ENCODE data around the gene ZCCHC4.
A peak's percentile ranks its signal among the peaks of the same experiment; 100 is the strongest.
"Not testable (repeated sequence)": the region's sequence is repeated elsewhere in the genome, so short reads cannot be mapped to it uniquely, and the experiment has no call there.

ZCCHC4 gene

DNA sequence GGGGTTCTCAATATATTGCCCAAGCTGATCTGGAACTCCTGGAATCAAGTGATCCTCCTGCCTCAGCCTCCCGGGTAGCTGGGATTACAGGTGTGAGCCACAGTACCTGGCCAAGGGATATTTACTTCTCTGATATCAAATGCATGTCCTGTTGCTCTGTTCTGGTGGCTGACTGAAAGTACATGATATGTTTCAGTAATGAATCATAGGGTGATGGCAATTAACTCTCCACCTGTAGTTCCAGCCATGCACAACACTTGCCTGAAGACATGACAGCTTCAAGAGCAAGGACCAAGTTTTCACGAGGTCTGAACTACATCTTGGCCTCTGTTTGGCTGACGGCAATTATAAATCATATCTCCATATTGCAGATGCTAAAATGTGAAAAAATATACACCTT lies 9.1 kb downstream of the ZCCHC4 start:
- no peak for DNase-seq

DNA sequence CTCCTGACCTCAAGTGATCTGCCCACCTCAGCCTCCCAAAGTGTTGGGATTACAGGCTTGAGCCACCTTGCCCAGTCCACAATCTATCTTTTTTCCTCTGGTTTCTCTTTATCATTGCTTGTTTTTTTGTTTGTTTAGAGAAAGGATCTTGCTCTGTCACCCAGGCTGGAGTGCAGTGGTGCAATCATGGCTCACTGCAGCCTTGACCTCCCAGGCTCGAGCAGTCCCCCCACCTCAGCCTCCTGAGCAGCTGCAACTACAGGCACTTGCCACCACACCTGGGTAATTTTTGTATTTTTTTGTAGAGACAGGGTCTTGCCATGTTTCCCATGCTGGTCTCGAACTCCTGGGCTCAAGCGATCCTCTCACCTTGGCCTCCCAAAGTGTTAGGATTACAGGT lies 15.9 kb downstream of the ZCCHC4 start:
- DNase-seq: not testable (repeated sequence)

DNA sequence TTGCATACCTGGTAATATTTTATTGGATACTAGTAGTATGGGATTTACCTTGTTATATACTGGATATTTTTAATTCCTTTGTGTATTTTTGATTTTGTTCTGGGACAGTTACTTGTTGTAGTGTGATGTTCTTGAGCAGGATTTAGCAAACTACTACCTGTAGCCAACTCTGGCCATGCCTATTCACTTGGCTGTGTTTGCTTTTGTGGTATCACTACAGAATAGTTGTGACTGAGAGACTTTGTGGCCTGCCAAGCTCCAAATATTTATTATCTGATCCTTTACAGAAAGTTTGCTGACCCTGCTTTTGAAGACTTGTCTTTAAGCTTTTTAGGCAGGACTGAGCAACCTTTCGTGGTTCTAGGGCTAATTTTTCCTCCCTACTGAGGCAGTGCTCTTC lies 17.8 kb downstream of the ZCCHC4 start:
- DNase-seq: peak; percentile 29

DNA sequence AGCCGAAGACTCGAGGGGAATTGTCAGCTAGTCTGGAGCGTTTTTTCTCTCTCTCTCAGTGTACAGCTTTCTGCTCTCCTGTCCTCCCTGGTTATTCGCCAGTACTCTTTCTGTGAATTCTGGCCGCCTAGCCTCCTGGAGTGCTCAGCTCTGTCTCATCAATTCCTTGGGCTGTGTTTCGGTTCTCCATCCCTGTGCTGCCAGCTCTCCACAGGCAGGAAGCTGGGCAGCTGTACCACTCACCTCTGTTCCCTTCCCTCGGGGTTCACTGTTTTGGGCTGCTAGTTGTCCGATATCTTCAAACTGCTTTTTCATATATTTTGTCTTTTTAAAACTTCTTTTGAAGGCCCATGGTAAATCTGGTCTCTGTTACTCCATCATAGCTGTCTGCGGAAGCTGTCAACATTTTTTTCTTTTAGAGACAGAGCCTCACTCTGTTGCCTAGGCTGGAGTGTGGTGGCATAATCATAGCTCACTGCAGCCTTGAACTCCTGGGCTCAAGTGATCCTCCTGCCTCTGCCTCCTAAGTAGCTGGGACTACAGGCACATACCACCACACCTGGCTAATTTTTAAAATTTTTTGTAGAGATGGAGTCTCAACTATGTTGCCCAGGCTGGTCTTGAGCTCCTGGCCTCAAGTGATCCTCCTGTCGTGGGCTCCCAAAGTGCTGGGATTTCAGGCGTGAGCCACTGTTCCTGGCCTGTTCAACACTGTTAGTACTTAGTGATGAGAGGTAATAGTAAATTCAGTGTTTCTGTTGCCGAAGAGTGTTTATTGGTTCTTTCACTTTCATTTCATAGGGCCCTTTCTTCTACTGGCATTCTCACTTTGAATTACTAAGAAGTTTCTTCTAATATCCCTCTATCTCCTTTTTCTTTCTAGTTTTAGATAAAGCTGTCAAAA lies 18.6 kb downstream of the ZCCHC4 start:
- DNase-seq: peak; percentile 11

DNA sequence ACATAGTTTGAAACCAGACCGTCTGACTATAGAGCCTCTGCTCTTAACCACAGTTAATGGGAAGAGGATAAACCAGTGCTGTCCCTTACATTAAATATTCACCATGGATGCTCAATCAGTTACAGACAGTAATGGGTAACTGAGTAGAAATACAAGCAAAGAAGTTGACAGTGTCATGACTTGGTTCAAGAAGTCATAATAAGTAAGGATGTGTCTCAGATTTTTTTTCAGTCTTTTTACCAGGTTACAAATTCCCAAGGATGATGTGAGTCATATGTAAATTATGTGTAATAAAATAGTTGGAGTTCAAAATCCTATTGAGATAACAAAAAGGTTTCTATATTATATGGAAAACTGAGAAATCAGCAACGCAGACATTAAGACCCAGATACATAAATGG lies 31.1 kb downstream of the ZCCHC4 start:
- no peak for DNase-seq

DNA sequence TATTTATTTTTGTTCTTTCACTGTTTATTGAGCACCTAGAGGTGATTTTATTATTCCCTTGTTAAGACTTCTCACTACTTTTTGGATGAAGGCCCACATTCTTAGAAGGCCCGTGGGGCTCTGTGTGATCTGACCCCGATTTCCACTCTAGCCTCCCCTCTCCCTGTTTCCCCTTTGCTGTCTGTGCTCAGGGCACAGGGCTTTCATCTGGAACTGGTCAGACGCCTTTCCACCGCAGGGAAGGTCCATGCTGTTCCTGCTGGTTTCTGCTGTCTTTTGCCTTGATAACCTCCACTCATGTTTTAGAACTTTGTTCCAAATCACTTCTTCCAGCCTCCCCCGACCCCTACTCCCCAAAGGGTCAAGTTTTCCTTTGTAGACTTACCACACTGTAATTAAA lies 33.2 kb downstream of the ZCCHC4 start:
- no peak for DNase-seq

DNA sequence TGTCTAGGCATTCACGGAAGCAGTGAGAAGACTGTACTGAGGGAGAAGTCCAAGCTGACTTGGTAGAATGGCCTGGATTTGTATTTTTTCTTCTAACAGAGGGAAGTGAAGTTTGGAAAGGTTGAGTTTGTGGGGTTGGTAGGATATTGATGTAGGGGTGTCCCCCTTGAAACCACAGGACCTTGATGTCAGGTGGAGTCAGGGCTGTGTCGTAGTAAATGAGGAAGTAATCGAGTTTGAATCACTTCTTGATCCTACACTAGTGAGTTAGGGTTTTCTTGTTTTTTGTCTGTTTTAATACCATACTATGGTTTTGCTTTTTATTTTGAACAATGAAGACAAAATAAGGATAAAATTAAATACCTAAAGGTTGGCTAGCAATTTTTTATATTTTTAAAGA lies 34.3 kb downstream of the ZCCHC4 start:
- no peak for DNase-seq

DNA sequence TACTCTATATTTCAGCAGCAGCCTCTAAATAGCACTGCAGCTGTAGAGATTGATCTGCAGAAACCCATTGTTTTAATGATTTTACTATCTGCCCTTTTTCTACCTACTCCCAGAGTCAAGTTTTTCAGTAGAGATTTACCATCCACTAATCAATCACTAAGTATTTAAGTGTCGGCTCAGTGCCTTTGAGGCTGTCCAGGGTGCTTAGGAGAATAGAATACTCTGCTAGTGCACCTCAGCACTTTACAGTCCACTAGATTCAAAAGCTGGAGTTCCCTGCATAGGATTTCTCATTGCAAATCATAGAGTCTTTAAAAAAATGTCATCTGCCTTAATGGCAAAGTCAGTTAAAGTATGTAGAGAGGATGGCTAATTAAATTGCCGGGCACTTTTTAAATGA lies 34.9 kb downstream of the ZCCHC4 start:
- no peak for DNase-seq

DNA sequence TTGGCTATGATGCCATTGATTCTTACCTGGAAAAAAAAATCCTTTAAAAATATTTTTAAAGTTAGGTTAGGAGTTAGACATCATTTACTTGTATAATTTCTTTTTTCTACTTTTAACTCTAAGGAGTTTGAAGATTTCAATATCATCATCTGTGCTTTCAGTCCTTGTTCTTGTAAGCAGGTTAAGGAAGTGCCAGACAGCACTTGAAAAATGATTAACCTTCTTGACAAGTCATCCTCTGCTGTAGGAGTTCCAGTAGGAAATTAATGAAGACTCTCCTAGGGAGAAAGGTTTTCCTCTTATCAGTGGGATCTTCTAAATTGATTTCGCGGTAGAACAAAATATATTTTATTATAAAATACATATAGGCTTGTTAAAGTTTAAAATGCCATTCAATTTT lies 35.4 kb downstream of the ZCCHC4 start:
- no peak for DNase-seq

DNA sequence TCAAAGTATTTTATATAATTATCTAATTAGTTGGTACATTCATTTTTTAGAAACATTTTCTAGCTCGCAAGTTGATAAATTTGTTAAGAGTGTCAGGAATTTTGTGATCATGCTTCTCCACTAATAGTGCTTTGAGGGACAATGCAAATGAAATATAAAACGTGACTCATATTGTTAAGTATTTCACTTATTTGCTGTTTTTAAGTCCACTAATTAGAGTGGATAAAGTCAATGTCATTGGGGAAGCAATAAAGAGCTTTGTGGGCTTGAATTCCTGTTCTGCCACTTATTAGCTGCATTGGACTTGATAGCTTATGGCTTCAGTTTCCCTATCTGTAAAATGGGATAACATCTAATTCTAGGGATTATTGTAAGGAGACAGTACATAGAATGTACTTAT lies 38.0 kb downstream of the ZCCHC4 start:
- no peak for DNase-seq

DNA sequence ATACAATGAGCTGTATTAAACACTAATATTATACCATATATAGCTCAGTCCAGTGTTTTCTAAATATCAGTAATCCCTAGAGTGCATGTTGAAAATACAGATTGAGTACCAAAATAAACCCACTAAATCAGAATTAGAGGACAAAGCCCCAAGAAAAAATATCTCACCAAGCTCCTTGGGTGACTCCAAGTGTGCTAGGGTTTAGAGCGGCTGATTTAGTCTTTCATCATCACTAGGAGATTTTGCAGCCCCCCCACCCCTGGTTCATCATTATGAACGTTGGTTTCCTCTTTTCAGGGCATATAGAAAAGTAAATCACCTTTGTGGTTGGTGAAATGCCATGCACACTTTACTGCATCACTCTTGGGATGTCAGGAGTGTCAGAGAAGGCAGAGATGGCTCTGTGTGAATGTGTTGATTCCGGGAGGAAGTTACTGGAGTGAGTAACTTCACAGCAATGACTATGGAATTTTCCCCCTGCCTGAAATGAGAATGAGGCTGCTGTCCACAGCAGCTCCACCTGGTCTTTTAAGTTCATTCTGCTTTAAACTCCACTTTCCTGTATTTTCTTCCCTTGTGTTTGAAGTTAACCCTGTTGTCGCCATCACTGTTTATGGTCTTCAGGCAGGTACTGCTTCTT lies 39.3 kb downstream of the ZCCHC4 start:
- no peak for DNase-seq

DNA sequence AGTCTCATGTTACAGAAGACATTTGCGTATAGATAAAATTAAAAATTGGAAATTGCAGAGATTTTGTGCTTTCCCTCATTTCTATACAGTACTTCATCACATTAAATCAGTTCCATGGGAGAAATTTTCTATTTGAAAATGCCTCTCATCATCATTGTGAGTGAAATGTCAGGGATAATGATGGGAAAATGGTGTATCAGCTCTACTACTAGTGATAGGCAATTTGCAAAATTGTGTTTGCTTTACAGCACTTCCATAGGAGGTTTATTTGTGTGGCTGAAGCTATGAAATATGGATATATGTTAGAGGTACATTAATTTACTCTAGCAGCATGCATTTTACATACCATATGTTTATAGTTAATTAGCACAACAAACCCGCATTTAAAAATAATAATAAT lies 43.5 kb downstream of the ZCCHC4 start:
- DNase-seq: no peak

DNA sequence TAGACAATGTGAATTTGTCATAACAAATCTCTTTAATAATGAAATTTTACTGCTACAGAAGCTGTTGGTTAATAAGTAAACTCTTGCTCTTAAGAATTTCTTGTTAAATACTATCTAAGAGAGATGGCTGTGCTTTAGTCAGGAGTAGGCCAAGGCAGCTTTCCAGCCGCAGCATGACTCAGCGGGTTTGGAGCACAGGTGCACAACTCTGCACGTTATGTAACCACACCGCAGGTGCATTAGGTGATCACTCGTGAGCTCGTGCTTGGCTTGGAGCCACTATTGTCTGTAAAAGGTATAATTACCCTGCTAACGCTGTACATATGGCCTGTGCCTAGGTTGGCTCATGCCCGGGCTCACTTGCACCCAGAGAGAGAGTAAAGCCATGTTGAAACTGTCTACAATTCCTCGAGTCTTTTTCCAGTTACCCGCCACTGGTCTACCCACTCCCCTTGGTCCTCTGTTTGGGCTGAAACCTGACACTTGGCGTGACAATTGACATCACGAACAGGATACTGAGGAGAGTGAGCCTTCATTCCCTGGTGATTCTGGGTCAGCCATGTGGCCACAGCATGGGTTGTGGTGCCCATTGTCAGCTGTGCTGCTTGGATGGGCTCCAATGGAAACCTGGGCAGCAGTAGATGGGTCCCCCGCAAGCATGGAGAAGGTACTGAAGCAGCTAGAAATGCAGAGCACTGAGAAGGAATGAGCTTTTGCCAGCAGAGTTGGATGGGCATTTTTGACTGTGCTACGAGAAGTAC lies 46.1 kb downstream of the ZCCHC4 start:
- no peak for DNase-seq

DNA sequence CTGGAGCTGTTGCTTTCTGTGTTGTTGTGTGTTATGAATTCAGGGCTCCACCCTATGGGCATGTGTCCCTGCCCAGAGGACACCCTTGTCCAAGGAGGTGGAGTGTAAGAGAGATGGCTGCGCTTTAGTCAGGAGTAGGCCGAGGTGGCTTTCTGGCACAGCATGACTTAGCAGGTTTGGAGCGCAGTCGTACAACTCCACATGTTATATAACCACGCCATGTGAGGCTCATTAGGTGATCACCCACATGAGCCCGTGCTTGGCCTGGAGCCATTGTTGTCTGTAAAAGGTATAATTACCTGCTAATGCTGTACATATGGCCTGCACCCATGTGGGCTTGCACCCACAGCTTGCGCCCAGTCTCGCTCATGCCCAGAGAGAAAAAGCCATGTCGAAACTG lies 48.7 kb downstream of the ZCCHC4 start:
- DNase-seq: no peak

DNA sequence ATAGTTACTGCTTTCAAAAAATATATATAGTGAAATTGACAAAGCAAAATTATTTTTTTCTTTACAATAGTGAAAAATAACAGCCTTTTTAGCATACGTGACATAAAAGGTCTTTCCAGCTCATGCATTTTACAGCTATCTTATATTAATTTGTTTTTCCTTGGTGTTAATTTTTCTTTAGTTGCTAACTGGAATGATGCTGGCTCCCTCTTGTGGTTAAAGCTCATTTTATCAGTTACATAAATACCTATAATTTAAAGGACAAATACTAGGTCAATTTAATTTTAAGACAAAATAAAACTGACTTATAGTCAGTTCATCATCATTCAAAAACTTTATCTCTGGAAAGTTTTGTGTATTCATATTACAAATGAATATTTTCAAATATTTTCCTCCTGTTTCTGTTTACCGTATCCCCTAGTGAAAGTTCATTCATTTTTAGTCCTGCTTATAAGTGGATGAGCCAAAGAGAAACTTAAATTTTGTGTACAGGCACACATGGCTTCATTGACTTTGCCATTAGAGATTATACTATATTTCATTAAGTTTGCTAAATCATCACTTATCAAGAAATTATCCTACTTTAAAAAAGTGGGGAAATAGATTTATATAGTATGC lies 54.5 kb downstream of the ZCCHC4 start:
- DNase-seq: peak; percentile 82

DNA sequence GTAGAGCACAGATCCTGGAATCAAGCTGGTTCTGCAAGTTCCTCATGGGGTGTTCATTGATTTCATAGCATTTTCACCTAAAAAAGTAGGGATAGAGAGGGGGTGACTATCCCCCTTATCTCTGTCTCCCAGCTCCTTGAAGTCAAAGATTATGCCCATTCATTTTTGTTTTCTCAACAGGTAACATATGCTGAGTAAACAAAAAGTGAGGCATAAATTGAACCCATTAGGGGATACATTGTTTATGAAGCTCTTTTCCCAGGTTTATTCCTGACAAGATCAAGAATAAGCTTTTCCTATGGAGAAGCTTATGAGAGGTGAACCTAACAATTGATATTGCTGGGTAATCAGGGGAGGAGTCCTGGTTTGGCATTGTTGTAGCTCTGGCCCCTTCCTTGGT lies 55.3 kb downstream of the ZCCHC4 start:
- DNase-seq: no peak

DNA sequence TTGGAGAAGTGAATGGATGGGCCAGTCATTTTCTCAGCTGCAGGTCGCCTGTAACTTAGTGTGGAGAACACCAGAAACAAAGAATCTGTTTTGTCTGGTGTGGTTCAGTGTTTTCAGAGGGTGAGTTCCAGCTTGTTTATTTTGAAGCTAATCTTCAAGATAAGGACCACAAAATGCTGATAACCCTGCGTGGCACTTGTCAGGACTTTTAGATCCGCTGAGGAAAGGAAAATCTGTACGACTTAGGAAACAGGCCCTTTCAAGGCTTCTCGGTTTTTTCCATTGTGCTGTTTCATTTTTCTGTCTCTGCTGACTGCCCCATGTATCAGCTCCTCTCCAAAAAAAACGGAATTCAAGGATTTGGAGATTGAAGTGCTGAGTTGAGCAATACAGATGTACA lies 55.7 kb downstream of the ZCCHC4 start:
- no peak for DNase-seq

DNA sequence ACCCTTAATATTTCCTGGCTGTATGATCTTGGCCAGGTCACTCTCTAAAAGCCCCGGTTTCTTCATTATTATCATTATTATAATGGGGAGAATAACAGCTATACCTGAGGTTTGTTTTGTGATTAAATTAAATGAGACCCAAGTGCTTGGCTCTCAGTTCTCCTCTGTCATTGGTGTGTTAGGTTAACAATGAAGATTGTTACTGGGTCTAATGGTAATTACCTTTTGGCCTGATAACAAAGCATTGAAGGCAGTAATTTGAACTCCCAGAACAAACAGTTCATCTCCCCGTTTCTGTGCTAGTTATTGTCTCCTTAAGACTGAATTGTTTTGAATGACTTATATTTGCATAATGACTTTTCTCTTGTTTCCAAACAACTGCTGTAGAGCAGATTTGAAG lies 57.7 kb downstream of the ZCCHC4 start:
- no peak for DNase-seq

DNA sequence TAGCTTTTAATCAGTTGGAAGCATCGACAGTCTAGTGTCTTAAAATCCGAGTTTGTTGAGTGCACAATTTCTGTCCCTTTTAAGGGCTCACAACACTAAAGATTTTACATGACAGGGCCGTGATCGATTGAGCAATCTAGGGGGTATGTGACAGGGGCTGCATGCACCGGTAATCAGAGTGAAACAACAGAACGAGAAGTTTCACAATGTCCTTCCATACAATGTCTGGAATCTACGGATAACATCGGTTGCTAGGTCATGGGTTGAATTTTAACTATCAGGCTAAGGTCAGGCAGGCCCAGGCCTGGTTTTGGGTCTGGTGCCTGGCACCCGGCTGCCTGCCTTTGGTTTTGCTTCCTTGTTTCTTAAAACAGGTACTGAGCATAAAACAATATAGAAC lies 60.0 kb downstream of the ZCCHC4 start:
- not testable (repeated sequence) for DNase-seq

DNA sequence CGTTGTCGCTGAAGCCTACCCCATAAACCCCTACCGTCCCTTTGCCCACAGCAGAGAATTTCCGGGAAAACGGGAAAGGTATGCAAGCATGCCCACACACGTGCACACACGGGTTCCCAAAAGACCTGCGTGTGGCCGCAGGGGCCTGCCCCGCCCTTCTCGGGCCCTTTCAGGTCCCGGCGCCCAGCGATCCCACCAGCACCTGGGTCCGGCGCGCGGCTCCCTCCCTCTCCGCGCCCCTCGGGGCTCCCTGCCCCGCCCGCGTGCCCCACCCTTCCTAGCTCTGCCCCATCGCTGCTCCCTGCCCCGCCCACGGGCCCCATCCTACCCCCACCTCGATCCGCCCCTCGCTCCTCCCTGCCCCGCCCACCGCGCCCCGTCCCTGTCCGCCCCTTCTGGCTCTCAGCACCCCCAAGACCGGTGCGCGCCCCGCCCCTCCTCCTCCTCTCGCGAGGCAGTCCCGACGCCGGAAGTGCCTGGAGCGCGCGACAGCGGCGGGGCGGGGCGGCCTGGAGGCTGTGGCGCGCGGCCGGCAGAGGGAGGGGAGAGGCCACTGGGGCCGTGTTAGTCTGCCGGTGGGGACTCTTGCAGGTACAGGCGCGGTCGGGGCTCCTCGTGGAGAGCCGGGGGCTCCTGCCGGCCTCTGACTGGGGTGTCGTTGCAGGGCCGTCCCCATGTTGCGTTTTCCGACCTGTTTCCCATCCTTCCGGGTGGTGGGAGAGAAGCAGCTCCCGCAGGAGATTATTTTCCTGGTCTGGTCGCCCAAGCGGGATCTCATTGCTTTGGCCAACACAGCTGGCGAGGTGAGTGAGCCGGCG lies 64.4 kb downstream of the ZCCHC4 start, which contains the start of gene ANAPC4:
Gene ANAPC4, plus strand, starts transcription at position 510 of the 818 bp plus-strand sequence. Its CDS starts 165 bp downstream, at position 675.
- DNase-seq: peak; percentile 98

DNA sequence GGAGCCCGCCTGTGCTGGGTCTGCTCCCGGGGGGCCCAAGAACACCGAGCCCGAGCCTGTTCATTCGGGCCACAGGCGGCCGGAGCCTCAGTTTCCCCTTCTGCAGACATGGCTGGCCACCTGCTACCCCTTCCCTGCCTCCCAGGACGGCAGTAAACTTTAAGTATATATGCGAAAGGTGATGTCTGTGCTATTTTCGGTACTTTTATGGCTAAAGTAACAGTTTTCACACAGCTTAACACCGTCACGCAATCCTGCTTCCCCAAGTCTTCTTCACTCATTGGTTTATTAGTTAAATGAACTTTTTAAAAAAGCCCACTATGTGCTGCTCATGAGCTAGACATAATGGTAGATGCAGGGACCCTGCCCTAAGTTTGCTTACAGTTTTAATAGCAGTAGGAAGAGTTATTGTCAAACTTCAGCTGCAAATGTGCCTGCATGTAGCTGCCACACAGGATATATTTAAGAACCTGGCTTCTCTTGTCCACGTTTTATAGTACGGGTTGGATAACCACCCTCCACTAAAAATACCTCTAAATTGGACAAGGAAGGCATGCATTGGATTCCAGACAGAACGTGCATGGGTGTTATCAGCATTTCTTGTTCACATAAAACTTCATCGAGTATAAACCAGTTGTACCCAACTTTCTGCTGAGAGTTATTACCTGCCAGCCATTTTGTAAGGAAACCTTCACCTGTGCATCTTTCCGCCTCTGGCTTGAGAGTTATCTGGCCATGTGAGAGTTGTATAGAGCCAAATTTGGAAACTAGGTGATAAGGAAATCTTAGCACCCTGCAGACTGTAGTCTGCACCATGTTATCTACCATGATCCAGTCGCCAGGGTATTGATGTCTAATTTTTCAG lies 65.2 kb downstream of the ZCCHC4 start:
- peak; percentile 55 for DNase-seq

Data from hematopoietic multipotent progenitor cell treated with erythropoietin and hydrocortisone succinate and interleukin-3 and kit ligand, for 6 days (in vitro differentiated cells).